H1 (cell line): ENCODE results near the gene SPATS2. TPM values are rescaled to one million over a fixed set of nuclear protein-coding genes. Genes with fewer than 3 reads are reported as not detected.

ENCODE experiments used
- CTCF ChIA-PET: fragments of 300-600 bp; sonication (Branson Sonifier 250); formaldehyde crosslinking; loops from one replicate; lab custom pipeline; 2021; ENCODE audit not compliant: partially characterized antibody; lab: Charles Lee
- POLR2A ChIA-PET: fragments of 300-600 bp; sonication (Branson Sonifier 250); formaldehyde crosslinking; loops from one replicate; lab custom pipeline; 2021; ENCODE audit warnings: inconsistent platforms; ENCODE audit not compliant: partially characterized antibody; lab: Charles Lee
- DNase-seq, 2 experiments: peaks; one replicate each; pipeline versions ENCODE4 v3.0.0 to v3.0.0-alpha.2; 2010 to 2022; ENCODE audit warnings: low spot score in 2 of 2, low read depth in 1 of 2, mixed read lengths in 1 of 2
- FAIRE-seq: peaks from 2 replicates; lab custom pipeline; 2011; peaks lifted over from hg19 to GRCh38; lab: Jason Lieb, UNC
- H2AFZ ChIP-seq: 2 replicates; pipeline ENCODE4 v1.8.1; 2012; ENCODE audit warnings: low read length, inconsistent platforms
- H2AK5ac ChIP-seq: 2 replicates; pipeline ENCODE4 v1.6.1; 2013; ENCODE audit warnings: low read depth, low read length
- H2BK120ac ChIP-seq: replicated peaks from 2 replicates; pipeline ENCODE3; 2013; ENCODE audit warnings: low read depth, low read length, inconsistent platforms
- H2BK12ac ChIP-seq: 2 replicates; pipeline ENCODE4 v1.6.1; 2013; ENCODE audit warnings: low read depth, low read length
- H2BK15ac ChIP-seq: 2 replicates; pipeline ENCODE4 v1.6.1; 2013; ENCODE audit warnings: low read length
- H2BK20ac ChIP-seq: 2 replicates; pipeline ENCODE4 v1.6.1; 2013; ENCODE audit warnings: low read length
- H2BK5ac ChIP-seq: 2 replicates; pipeline ENCODE4 v1.6.1; 2013; ENCODE audit warnings: low read depth, low read length
- H3K14ac ChIP-seq: 2 replicates; pipeline ENCODE4 v1.6.1; 2013; ENCODE audit warnings: inconsistent platforms; ENCODE audit not compliant: insufficient read length
- H3K18ac ChIP-seq: 2 replicates; pipeline ENCODE4 v1.6.1; 2013; ENCODE audit warnings: low read length; ENCODE audit errors: extremely low read depth
- H3K23ac ChIP-seq: 2 replicates; pipeline ENCODE4 v1.6.1; 2013; ENCODE audit warnings: inconsistent platforms; ENCODE audit not compliant: insufficient read length
- H3K23me2 ChIP-seq: 2 replicates; pipeline ENCODE4 v1.6.1; 2013; ENCODE audit warnings: low read depth, low read length
- H3K27ac ChIP-seq: 2 replicates; pipeline ENCODE4 v1.6.1; 2011; ENCODE audit warnings: low read depth, low read length, inconsistent platforms
- H3K27me3 ChIP-seq, 4 experiments: replicated peaks in 1 of 4; 1 replicate in 1 of 4; 2 replicates in 3 of 4; pipeline versions ENCODE4 v1.6.1 to v1.8.1; 2011 to 2013; ENCODE audit warnings: low read length in 3 of 4, mild to moderate bottlenecking in 3 of 4, inconsistent platforms in 2 of 4, mixed read lengths in 2 of 4, moderate library complexity in 1 of 4; ENCODE audit not compliant: control insufficient read depth in 3 of 4, insufficient read depth in 3 of 4; ENCODE audit errors: extremely low read depth in 1 of 4
- H3K36me3 ChIP-seq, 4 experiments: 2 replicates each; pipeline versions ENCODE4 v1.6.1 to v1.8.1; 2011 to 2013; ENCODE audit warnings: mild to moderate bottlenecking in 4 of 4, low read length in 3 of 4, moderate library complexity in 2 of 4, control low read depth in 1 of 4, inconsistent platforms in 1 of 4; ENCODE audit not compliant: insufficient read depth in 4 of 4, control insufficient read depth in 2 of 4
- H3K4ac ChIP-seq: replicated peaks from 2 replicates; pipeline ENCODE3; 2013; ENCODE audit warnings: low read length, low read depth, mixed read lengths, inconsistent platforms; ENCODE audit not compliant: insufficient read length
- H3K4me1 ChIP-seq, 4 experiments: replicated peaks in 1 of 4; 1 replicate in 1 of 4; 2 replicates in 3 of 4; pipeline versions ENCODE4 v1.6.1 to v1.8.1; 2011 to 2013; ENCODE audit warnings: low read length in 3 of 4, inconsistent platforms in 2 of 4, mixed read lengths in 1 of 4; ENCODE audit not compliant: insufficient read depth in 4 of 4, control insufficient read depth in 3 of 4
- H3K4me2 ChIP-seq, 2 experiments: 2 replicates each; pipeline versions ENCODE4 v1.6.1 to v1.8.1; 2011 to 2013; ENCODE audit warnings: low read depth in 2 of 2, low read length in 2 of 2, control low read depth in 1 of 2, inconsistent platforms in 1 of 2, mild to moderate bottlenecking in 1 of 2; ENCODE audit not compliant: insufficient read depth in 1 of 2
- H3K4me3 ChIP-seq, 4 experiments: fragments of 200-600, 300-600 bp in 1 of 4; sonication (generic), shearing (Covaris generic), sonication (Bioruptor Twin) in 1 of 4; 2 replicates each; pipeline versions ENCODE4 v1.5.1 to v1.8.1; 2011 to 2016; ENCODE audit warnings: low read length in 4 of 4, low read depth in 3 of 4, control low read depth in 2 of 4, inconsistent platforms in 2 of 4, mild to moderate bottlenecking in 2 of 4, mixed read lengths in 1 of 4, moderate library complexity in 1 of 4; ENCODE audit not compliant: insufficient read depth in 2 of 4; ENCODE audit errors: extremely low read depth in 1 of 4
- H3K56ac ChIP-seq: replicated peaks from 2 replicates; pipeline ENCODE3; 2013; ENCODE audit warnings: low read depth, mild to moderate bottlenecking, mixed read lengths, low read length, inconsistent platforms; ENCODE audit not compliant: insufficient read length
- H3K79me1 ChIP-seq: 2 replicates; pipeline ENCODE4 v1.6.1; 2013; ENCODE audit warnings: low read depth, low read length, control low read depth
- H3K79me2 ChIP-seq, 2 experiments: 2 replicates each; pipeline versions ENCODE4 v1.6.1 to v1.8.1; 2012 to 2013; ENCODE audit warnings: low read length in 2 of 2, mild to moderate bottlenecking in 2 of 2, inconsistent platforms in 1 of 2; ENCODE audit not compliant: insufficient read depth in 2 of 2, control insufficient read depth in 1 of 2
- H3K9ac ChIP-seq, 4 experiments: replicated peaks in 1 of 4; 1 replicate in 1 of 4; 2 replicates in 3 of 4; pipeline versions ENCODE4 v1.6.1 to v1.8.1; 2011 to 2013; ENCODE audit warnings: low read depth in 3 of 4, low read length in 3 of 4, control low read depth in 2 of 4, mild to moderate bottlenecking in 2 of 4, moderate library complexity in 2 of 4, inconsistent platforms in 1 of 4; ENCODE audit errors: extremely low read depth in 1 of 4
- H3K9me3 ChIP-seq, 2 experiments: 2 replicates each; pipeline versions ENCODE4 v1.6.1 to v1.8.1; 2012 to 2013; ENCODE audit warnings: mild to moderate bottlenecking in 2 of 2, moderate library complexity in 2 of 2, control low read depth in 1 of 2, inconsistent platforms in 1 of 2, low read depth in 1 of 2, low read length in 1 of 2, mixed read lengths in 1 of 2; ENCODE audit not compliant: insufficient read depth in 2 of 2
- H4K20me1 ChIP-seq, 2 experiments: replicated peaks in 1 of 2; 2 replicates each; pipeline versions ENCODE3 to v1.8.1; 2011 to 2013; ENCODE audit warnings: inconsistent platforms in 2 of 2, low read length in 2 of 2, mild to moderate bottlenecking in 1 of 2; ENCODE audit not compliant: insufficient read depth in 2 of 2, control insufficient read depth in 1 of 2
- H4K5ac ChIP-seq: 2 replicates; pipeline ENCODE4 v1.6.1; 2013; ENCODE audit warnings: low read length, low read depth, mixed read lengths, inconsistent platforms; ENCODE audit not compliant: insufficient read length
- H4K8ac ChIP-seq: 2 replicates; pipeline ENCODE4 v1.8.0; 2013; ENCODE audit warnings: mild to moderate bottlenecking, moderate library complexity, low read length, inconsistent platforms; ENCODE audit not compliant: insufficient read depth; ENCODE audit errors: extremely low read depth
- H4K91ac ChIP-seq: replicated peaks from 2 replicates; pipeline ENCODE3; 2013; ENCODE audit warnings: low read length, mixed read lengths, inconsistent platforms; ENCODE audit not compliant: insufficient read length
- ATF3 ChIP-seq: IDR thresholded peaks from 2 replicates; pipeline ENCODE4 v1.6.1; 2011; ENCODE audit warnings: low read depth, mild to moderate bottlenecking, low read length; ENCODE audit not compliant: insufficient read depth
- CTBP2 ChIP-seq: IDR thresholded peaks from 2 replicates; pipeline ENCODE4 v1.7.0; 2011; ENCODE audit warnings: borderline replicate concordance, mild to moderate bottlenecking, moderate library complexity, mixed read lengths, low read length; ENCODE audit not compliant: insufficient read depth, insufficient read length
- EZH2 ChIP-seq: fragments of 200-600 bp; sonication (generic); IDR thresholded peaks from 2 replicates; pipeline ENCODE4 v1.7.1; 2012; ENCODE audit warnings: low read depth, mild to moderate bottlenecking, moderate library complexity, low read length, inconsistent platforms; ENCODE audit not compliant: severe bottlenecking
- FOSL1 ChIP-seq: IDR thresholded peaks from 2 replicates; pipeline ENCODE4 v1.6.1; 2011; ENCODE audit warnings: mild to moderate bottlenecking, low read depth, low read length, moderate library complexity; ENCODE audit not compliant: insufficient read depth
- JUN ChIP-seq: IDR thresholded peaks from 2 replicates; pipeline ENCODE4 v1.6.1; 2011; ENCODE audit warnings: low read depth, mild to moderate bottlenecking, improper control_type of control experiment, low read length
- JUND ChIP-seq: IDR thresholded peaks from 2 replicates; pipeline ENCODE4 v1.6.1; 2011; ENCODE audit warnings: mild to moderate bottlenecking, improper control_type of control experiment, low read length
- KDM4A ChIP-seq: IDR thresholded peaks from one replicate; pipeline ENCODE4 v1.7.1; 2012; ENCODE audit warnings: low read depth, mild to moderate bottlenecking, moderate library complexity, low read length, inconsistent platforms; ENCODE audit not compliant: severe bottlenecking
- PHF8 ChIP-seq: fragments of 200-600 bp; sonication (generic); conservative IDR thresholded peaks from 2 replicates; pipeline ENCODE4 v1.7.1; 2012; ENCODE audit warnings: low read depth, mild to moderate bottlenecking, inconsistent platforms, low read length, moderate library complexity
- POLR2AphosphoS5 ChIP-seq: IDR thresholded peaks from 2 replicates; pipeline ENCODE4 v1.6.1; 2011; ENCODE audit warnings: low read depth, low read length
- RNF2 ChIP-seq: fragments of 200-900, 300-1000 bp; sonication (generic); IDR thresholded peaks from 2 replicates; pipeline ENCODE4 v1.7.1; 2016; ENCODE audit warnings: borderline replicate concordance, low read depth, mild to moderate bottlenecking, antibody characterized with exemption, low read length; ENCODE audit not compliant: poor library complexity, severe bottlenecking; ENCODE audit errors: missing control alignments
- TCF12 ChIP-seq: IDR thresholded peaks from 2 replicates; pipeline ENCODE4 v1.6.1; 2011; ENCODE audit warnings: low read depth, mild to moderate bottlenecking, low read length
- USF2 ChIP-seq: IDR thresholded peaks from 2 replicates; pipeline ENCODE4 v1.6.1; 2011; ENCODE audit warnings: low read length, improper control_type of control experiment
- WGBS, 2 experiments: shearing (Covaris generic) in 1 of 2; methylation state at CpG; one replicate each; pipeline versions ENCODE4 v1.1.6 to v1.1.7; 2013 to 2015; ENCODE audit warnings: low lambda C conversion rate in 2 of 2, mixed read lengths in 2 of 2, inconsistent platforms in 1 of 2, low coverage in 1 of 2, missing lambda C conversion rate in 1 of 2; ENCODE audit not compliant: insufficient replicate concordance in 2 of 2, insufficient coverage in 1 of 2, insufficient read length in 1 of 2; ENCODE audit errors: extremely low coverage in 1 of 2, missing lambda C conversion rate in 1 of 2; 5-methylcytosine and 5-hydroxymethylcytosine counted together
- polyA plus RNA-seq, 7 experiments: library from polyadenylated mRNA; depleted of rRNA in 3 of 7; stranded (reverse) in 5 of 7; unstranded in 2 of 7; fragments of >200 nt in 5 of 7; fragments of 200-250 nt in 2 of 7; gene quantifications; 1 replicate in 5 of 7; 2 replicates in 1 of 7; 4 replicates in 1 of 7; pipeline versions ENCODE4 v1.2.1 to v1.2.3, GENCODE V29; 2011 to 2013; ENCODE audit warnings: missing spikeins in 2 of 7, mixed read lengths in 2 of 7
- total RNA-seq: library from RNA; stranded (reverse); fragmentation: NEBNext Ultra II Directional; extraction: Animal tissue kit (Norgen Biotek cat#: 25700); gene quantifications from 2 replicates; pipeline ENCODE4 v1.2.1, GENCODE V29; 2021

The SPATS2 gene
- total and polyA plus RNA-seq, 2 of the 8 experiments (the other 6 are each of a cell fraction or from before 2014, with no cell fraction given) = 19.2 to 24.5 TPM

GRCh38 chr12:49414364-49414763, 47.1 kb downstream of the SPATS2 start:
- no peaks in the 10 kb centered on the region for H4K20me1 ChIP-seq
- H2BK15ac ChIP-seq = no peak overlapping the region
- H3K23ac ChIP-seq = no peak overlapping the region
- H3K14ac ChIP-seq = no peak overlapping the region
- 0 out of 4 replicates have a peak, but pooled peaks cover 0 to 3% of the 10 kb centered on the region in 2 experiments for H3K79me2 ChIP-seq
- no peaks in the 10 kb centered on the region for H3K9me3 ChIP-seq
- no peak overlapping the region for H3K4me3 ChIP-seq
- H3K27ac ChIP-seq = no peak overlapping the region
- ChIA-PET POLR2A (no interaction called here), CTCF (interaction anchor here (2.1 kb wide), 1 partner anchor 25 kb away, joined by 5 read pairs; no protein-coding TSS in a partner anchor)
- H3K79me1 ChIP-seq = no peaks in the 10 kb centered on the region
- H3K9ac ChIP-seq = no peak overlapping the region
- no peak overlapping the region for H3K4ac ChIP-seq
- no peak overlapping the region for H3K56ac ChIP-seq
- no peaks in the 10 kb centered on the region for H3K23me2 ChIP-seq
- no peak overlapping the region for H2BK20ac ChIP-seq
- no peak overlapping the region for H2BK120ac ChIP-seq
- H3K36me3 ChIP-seq = no peaks in the 10 kb centered on the region
- FAIRE-seq (no peak), DNase-seq (no peak)
- no peak overlapping the region for H2AK5ac ChIP-seq
- H4K91ac ChIP-seq = no peak overlapping the region
- no peak overlapping the region for H3K4me2 ChIP-seq
- no peak overlapping the region for H2BK5ac ChIP-seq
- peaks cover 0 to 2% (median 0%) of the 10 kb centered on the region in 4 experiments; a peak in 1 of 7 replicates for H3K4me1 ChIP-seq
- no peak overlapping the region for H4K5ac ChIP-seq
- H4K8ac ChIP-seq = no peak overlapping the region
- H3K18ac ChIP-seq = no peak overlapping the region
- H3K27me3 ChIP-seq = no peaks in the 10 kb centered on the region
- 94% methylated on average over 2 of the region's 2 CpGs; no CpG with 5 or more reads in 1 of the 2 experiments for WGBS, 2 experiments
- no peak overlapping the region for H2AFZ ChIP-seq
- no peak overlapping the region for H2BK12ac ChIP-seq
- TF ChIP-seq PHF8 (no peak), KDM4A (no peak), ATF3 (no peak), JUN (no peak), EZH2 (no peak), TCF12 (no peak), POLR2AphosphoS5 (no peak), CTBP2 (no peak), USF2 (no peak), JUND (no peak), FOSL1 (no peak), RNF2 (no peak)
